IPS DF 4.7 (cell line): ENCODE measurements around the gene MRTFB.

Source experiments
- DNase-seq: peaks from one replicate; pipeline ENCODE4 v3.0.0-alpha.2; 2013; ENCODE audit warnings: low spot score; ENCODE audit errors: extremely low read depth

MRTFB gene

DNA sequence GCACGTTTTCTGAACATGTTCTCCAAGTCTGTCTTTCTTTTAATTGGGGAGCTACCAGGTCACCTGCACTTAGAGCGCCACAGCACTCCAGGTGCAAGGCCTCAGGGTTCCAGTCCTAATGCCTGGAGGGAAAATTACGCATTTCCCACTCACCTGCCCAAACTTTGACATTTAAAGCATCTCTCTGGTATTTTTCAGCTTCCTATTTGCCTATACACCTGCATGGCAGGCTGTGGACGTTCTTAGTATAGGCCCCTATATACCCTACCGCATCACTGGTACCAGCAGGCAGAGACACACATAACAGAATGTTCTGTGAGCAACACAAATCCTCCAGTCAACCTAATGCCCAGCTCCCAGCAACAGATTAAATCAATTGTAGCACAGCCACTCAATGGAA is 213.3 kb downstream of the MRTFB start:
- DNase-seq: no peak

DNA sequence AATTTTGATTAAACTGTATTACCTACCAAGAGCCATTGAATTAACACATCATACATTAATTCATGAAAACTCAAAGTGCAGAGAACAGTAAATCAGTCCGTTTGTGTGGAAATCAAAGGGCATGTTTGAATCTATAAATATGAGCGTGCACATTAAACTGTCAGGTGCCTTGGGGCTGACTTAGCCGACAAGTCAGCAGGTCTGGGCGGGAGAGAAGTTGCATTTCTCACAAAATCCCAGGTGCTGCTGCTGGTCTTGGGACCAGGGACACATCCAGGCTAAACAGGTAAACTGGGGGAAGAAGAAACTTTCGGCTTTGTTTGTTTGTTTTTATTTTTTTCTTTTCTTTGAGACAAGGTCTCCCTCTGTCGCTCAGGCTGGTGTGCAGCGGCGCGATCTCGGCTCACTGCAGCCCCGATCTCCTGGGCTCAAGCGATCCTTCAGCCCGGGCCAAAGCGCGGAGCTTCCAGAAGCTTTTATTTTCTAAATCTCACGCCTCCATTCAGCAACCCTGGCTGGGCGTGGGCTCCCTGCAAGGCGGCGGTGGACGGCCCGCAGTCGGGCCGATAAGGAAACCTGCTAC is 213.9 kb downstream of the MRTFB start:
- DNase-seq: no peak

DNA sequence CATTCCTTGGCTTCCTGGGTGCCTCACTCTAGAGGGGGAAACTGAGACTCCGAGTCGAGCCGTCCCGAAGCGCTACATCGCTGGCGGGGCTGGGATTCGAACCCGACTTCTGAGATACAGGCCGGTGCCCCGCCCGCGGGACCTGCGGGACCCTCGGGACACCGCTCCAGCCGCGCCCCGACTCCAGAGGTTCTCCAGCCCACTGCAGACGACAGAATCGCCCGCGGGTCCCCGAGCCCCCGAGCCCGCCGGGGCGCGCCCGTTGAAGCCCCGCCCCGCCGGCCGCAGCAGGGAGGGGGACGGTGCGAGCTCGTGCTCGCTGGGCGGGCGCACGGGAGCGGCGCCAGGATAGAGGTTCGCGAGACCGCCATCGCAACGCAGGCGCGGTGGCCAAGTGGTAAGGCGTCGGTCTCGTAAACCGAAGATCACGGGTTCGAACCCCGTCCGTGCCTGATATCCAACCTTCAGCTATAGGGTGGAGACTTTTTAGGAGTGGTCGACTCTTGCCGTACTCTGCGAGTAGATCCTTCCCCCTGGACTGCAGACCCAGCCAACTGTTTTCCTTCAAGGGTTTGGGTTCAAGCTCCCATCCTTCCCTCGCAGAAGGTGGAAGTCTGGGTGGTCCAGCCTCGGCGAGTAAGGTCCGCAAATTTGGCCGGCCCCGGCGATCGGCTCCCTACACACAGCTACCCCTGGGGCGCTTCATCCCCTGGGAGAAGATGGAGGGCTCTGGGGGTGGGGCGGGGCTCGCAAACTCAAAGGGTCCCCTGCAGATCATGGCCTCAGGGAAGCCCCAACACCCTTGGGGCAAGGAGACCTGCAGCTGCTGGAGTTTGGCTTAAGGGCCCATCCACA is 214.6 kb downstream of the MRTFB start:
- DNase-seq: no peak

DNA sequence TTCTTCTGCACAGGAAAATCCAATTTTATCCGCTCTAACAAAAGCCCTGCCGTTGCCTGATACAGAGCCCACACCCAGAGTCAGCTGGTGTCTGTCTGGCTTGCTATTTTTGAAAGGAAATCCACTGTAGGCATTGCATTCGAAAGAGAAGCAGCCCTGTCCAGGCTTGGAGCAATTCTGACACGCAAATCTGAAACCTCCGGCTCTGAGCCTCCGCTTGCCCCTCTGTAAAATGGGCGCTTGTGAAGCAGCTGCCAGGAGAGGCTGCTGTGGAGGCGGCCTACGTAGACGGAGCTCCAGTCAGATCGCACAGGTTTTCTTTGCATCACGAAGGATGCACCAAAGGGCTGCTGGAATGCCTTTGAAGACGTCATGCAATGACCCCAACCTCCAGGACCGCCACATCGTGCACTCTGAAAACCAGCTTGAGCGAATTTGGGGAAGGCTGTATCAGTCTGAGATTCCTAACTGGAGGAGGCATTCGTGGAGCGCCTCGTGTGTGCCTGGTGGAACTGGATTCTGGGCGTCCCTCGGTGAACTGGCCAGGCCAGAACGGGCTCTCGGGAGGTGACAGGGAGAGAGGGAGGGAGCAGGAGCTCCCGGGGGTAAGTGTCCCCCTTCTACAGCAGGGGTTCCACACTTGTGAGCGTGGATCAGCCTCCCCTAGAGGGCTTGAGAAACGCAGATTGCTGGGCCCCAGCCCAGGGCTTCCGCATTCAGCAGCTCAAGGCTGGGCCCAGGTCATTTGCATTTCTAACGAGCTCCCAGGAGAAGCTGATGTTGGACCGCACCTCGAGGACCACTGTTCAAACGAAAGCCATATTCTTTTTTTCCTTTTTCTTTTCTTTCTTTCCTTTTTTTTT is 215.5 kb downstream of the MRTFB start:
- DNase-seq: no peak

DNA sequence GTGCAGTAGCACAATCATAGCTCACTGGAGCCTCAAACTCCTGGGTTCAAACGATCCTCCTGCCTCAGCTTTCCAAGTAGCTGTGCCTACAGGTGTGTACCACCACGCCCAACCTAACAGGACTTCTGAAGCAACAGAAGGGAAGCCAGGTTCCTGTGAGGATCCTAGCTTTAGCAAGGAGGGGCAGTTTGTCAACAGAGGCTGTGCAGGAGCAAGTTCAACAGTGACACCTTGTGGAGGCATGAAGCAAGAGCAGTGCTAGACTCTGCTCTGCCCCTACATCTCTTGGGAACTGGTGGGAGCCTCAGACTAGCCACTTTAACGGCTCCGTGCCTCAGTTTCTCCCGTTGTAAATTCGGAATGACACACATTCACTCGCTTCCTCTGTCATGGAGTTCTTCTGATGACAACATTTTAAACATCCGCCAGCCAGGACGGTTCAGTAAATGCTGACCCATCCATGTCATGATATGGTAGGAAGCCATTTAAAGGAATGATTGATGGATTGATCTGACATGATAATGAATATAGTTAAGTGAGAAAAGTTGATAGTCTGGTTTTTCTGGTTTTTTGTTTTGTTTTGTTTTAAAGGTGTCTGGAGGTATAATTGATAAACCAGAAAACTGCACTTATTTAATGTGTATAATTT is 218.7 kb downstream of the MRTFB start:
- no peak for DNase-seq

DNA sequence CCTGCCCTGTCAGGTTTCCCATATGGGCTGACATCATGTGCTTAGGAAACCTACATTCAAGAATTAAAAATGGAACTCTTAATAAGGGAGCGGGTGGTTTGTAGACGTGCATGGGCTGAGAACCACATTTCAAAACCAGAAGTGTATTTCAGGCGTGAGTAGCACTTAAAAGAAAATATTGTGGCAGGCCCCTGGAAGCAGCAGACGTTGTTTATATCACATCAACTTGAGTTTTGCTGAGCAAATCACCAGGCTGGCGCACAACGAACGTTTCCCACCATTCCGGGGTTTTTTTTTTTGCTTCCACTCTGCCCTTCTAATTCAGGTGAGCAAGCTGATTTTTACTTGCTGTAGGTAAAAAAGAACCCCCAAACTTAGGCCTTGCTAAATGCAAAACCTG is 220.2 kb downstream of the MRTFB start:
- DNase-seq: no peak

DNA sequence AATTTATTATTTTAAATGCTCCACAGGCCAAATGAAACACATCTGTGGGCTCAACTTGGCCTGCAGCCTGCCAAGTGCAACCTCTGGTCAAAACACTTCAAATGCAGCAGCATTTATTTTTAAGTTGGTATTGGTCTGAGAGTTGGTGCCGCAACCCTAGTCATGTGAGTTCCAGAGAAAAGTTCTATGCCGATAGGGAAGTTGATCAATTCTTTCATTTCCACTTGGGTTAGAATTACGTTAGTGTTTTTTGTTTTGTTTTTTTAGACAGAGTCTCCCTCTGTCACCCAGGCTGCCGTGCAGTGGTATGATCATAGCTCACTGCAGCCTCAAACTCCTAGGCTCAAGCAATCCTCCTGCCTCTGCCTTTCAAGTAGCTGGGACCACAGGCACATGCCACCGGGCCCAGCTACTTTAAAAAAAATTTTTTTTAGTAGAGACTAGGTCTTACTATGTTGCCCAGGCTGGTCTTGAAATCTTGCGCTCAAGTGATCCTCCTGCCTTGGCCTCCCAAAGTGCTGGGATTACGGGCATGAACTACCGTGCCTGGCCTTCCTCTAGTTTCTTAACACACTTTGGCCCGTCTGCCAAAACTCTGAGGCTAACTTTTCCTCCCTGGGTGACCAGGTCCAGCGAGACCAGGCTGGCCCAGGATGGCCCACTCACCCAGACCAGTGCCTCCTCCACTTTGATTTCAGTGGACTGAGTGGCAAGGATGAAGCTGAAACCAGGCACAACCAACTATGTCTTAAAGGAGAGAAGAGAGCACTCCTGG is 221.1 kb downstream of the MRTFB start:
- no peak for DNase-seq

DNA sequence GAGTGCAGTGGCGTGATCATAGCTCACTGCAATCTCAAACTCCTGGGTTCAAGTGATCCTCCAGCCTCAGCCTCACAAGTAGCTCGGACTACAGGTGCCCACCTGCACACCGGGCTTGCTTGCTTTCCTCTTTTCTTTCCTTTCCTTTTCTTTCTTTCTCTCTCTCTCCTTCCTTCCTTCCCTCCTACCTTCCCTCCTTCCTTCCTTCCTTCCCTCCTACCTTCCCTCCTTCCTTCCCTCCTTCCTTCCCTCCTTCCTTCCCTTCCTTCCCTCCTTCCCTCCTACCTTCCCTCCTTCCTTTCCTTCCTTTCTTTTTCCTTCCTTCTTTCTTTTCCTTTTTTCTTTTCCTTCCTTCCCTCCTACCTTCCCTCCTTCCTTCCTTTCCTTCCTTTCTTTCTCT is 225.5 kb downstream of the MRTFB start:
- no peak for DNase-seq

DNA sequence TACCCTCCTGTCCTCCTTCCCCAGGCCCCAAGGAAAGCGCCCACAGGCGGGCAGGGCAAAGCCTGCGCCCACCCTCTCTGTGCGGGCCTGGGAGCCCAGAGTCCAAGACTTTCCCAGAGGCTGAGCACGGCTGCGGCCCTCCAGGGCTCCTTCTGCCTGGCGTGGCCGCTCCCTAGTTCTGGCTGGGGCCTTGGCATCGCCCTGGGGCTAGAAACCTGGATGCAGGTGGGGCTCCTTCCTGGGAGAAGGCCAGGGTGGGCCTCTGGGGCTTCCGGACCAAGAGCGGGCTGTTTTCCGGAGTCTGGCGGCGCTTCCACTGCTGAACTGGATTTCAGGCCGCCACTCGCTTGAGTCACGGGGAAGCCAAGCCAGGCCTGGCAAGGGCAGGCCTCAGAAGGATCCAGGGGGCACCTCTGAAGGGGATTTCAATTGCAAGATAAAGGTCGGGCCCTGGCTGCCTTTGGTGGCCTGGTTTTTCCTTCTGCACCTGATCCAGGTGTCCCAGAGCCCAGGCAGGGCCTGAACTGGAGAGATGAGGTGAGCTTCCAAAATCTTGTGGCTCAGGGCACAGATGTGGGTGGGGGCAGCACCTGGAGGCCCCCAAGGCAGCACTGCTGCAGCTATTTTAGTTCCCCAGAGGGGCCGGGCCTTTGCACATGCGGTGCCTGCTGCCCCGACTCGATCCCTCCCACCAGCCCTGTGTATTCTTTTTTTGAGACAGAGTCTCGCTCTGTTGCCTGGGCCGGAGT is 227.4 kb downstream of the MRTFB start:
- no peak for DNase-seq

DNA sequence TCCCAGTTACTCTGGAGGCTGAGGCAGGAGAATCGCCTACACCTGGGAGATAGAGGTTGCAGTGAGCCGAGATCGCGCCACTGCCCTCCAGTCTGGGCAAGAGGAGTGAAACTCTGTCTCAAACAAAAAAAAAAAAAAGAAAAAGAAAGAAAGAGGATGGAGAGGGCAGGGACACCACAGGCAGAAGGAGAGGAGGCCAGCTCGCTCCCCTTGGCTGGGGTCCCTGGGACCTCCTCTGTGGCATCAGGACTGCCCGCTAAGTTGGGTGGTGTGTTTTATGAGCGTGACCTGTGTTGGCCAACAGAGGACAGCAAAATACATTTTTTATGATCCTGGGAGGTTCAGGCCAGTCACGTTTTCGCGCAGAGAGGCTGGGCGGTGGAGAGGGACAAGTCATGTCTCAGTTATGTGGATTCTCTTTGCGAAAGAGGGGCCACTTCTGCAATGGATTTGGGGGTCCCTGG is 229.6 kb downstream of the MRTFB start:
- no peak for DNase-seq

DNA sequence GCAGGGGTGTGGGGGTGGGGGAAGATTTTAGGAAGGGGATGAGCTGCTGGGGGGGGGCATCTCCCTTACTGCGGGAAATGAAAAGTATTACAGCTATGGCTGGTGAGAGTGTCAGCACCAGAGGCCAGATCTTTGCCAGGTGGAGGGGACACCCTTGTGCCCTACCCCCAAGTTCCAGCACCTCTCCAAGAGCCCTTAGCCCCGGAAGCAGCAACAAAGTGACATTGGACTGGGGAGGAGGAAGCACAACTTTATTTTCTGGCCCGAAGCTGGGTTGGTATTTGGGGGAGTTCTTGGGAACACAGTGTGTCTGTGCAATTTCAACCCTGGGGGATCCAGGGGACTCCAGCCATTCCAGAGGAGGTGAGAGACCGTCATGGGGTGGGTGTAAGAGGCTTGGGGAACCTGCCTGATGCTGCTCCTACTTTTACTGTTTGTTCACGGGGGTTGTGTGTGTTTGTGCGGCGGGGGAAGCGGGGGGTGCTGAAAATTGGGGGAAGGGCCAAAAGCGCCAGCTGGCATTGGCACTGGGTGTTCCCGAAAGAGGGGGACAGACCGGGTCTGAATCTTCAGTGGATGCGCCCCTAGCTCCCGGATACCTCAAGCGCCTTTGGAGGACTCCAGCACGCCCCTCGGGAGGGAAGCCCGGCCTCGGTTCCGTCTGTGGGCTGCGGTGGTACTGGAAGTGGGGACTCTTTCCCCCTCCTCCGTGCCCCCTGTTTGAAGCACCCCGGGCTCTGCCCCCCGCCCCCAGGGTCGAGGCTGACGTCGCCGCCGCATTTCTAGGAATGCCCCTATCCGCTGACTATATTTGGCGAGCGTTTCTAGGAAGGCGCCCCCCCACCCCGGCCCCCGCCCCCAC is 230.3 kb downstream of the MRTFB start:
- no peak for DNase-seq

DNA sequence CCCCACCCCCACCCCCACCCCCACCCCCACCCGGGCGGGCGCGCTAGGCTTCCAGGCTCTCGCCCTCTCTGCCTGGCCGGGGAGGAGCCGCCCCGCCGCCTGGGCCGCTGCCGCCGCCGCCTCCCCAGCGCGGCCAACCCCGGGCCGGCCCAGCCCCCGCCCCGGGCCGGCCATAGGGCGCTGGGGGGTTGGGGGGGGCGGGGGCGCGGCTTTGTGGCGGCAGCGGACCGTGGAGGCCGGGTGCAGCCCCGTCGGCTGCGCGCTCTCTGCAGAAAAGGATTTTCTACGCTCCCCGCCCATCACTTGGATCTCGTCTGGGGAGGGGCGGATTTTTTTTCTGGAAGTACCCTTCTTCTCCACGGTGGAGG is 230.9 kb downstream of the MRTFB start:
- no peak for DNase-seq

DNA sequence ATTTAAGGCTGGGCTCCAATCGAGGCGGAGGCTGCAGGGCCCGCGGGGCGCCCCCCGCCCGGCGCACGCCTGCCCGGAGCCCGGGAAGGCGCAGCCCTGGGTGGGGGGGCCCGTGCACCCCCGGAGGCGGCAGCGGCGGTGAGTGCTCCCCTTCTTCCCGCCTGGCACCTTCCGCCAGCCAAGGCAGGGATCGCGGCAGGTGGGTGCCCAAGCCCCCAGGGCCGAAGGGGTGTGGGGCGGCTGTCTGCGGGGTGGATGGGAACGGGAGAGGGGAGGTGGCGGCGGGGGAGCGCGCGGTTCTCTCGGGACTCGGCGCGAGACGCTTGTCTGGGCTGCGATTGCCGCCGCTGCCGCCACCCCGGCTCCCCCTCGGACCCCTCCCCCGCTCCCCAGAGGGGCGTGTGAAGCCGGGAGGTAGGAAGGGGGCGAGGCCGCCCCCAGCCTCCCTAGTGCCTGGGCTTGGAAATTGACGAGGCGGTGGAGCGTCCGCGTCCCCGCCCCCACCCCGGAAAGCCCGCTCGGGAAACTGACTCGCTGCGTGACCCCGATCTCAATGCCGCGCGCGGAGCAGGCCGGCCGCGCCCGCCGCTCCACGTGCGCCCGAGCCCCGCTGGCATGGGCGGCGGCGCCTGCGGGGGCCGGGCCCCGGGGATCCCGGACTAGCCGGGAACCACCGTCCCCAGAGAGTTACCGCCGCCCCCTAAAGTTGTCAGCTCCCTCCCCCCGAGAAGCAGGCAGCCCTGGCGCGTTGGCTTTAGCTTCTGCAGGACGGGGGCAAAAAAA is 231.5 kb downstream of the MRTFB start:
- DNase-seq: no peak

DNA sequence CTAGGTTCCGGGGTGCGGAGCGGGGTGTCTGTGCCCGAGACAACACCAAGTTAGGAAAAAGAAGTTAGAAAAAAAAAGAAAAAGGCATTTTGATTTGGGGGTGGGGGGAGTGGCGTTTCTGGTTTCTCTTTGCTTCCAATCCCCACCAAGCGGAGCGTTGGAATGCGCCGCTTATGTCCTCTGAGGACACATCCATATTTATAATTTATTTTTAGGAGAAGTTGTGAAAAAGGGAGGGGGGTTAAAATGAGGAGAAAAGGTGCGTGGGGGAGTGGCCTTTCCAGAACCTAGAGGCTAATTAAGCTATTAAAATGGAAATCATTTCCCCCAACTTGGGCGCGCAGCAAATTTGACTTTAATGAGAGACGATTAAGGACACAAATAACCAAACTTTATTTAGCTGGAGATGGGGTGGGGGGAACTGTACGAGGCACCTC is 232.1 kb downstream of the MRTFB start:
- no peak for DNase-seq

DNA sequence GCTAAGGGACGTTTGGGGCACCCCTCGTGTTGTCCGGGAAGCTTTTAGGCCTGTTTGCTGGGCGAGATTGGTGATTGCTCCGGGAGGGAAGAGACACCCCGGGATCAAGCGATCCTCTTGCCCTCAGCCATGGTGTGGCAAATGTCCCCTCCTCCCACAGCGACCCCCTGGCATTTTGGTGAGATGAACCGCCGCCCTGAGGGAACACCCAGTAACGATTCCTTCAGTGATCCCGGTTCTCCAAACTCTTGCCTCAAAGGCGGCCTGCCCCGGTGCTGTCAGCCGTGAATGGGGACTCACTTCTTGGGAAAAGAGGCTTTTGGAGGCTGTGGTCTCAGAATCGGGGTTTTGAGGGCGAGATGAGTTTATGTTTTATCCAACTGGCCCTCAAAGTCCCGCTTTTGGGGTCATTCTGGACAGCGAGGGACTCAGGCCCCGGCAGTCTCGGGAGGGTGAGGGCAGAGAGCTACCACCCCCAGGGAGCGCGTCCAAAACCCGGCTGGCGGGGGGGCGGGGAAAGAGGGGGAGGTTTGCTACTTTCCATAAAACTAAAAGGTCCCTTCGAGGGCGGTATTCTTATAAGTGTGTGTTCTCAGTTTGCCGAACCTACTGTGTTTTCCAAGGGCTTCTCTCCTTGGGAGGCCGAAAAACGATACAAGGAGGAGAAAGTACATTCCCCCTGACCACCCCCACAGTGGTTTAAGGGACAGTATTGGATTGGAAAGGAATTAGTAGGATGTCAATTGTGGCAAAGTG is 232.7 kb downstream of the MRTFB start:
- DNase-seq: no peak

DNA sequence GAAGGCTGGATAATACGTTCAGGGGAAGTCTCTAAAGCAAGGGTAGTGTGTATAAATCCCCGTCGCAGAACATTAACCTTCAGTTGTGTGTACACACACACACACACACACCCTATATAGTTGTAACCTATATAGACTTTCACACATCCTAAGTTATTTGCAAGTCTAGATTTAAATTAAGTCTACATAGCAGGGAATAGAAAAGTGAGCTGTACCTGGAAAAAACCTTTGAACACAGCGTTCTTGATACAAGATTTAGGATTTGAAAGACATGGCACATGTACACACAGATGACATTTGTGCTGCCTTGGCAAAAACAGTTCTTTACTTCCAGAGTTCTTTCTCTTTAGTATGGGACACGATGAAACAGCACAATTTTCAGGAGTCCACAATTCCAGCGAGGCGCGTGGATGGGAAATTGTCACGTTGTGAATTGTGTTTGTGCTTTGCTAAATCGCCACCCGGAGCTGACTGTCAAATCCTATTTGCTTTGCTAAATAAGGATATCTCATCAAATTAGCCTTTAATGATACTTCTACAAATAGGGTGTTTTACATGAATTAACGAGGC is 233.9 kb downstream of the MRTFB start:
- no peak for DNase-seq

DNA sequence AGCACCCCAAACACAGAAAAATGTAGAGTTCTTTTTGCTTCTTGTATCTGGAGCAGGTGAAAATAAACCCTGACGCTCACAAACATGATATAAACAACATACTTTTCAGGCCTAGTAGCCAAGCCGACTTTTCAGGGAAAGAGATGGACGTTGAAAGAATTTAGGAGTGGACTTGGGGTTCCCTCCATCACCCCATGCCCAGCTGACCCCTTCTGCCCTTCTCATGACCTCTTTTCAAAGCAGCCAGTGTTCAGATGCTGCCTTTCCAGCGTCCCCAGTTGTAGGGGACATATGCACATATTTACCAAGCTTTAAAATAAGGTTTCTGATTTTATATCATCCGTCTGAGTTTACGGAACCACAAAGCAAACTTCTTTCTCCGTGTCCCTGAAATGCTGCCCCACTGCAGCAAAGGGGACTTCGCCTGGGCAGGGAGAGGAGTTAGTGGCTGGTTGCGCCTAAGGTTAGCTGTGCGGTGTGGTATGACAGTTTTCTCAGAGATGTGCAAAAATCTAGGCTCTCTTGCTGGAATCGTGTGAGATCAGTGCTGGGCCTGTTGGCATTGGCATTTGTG is 235.5 kb downstream of the MRTFB start:
- DNase-seq: no peak
